ENCODE data around the gene ARHGEF7.

DNA sequence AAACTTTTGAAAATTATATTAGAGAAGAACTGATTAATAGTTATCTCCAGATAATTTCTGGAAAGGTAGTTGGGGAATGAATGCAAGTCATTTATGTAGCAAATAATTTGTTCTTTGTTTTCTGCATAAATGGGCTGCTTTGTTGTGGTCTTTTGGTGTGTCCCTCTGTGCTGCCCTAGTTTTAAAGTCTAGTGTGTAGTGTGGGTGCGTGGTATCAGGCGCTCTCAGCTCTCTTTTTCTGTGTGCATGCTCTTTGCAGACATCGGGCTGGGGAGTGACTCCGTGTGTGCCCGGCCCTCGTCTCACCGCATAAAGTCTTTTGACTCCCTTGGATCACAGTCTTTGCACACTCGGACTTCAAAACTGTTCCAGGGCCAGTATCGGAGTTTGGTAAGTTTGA is 94.5 kb downstream of the ARHGEF7 start:
- TF ChIP-seq, protein P1, sequence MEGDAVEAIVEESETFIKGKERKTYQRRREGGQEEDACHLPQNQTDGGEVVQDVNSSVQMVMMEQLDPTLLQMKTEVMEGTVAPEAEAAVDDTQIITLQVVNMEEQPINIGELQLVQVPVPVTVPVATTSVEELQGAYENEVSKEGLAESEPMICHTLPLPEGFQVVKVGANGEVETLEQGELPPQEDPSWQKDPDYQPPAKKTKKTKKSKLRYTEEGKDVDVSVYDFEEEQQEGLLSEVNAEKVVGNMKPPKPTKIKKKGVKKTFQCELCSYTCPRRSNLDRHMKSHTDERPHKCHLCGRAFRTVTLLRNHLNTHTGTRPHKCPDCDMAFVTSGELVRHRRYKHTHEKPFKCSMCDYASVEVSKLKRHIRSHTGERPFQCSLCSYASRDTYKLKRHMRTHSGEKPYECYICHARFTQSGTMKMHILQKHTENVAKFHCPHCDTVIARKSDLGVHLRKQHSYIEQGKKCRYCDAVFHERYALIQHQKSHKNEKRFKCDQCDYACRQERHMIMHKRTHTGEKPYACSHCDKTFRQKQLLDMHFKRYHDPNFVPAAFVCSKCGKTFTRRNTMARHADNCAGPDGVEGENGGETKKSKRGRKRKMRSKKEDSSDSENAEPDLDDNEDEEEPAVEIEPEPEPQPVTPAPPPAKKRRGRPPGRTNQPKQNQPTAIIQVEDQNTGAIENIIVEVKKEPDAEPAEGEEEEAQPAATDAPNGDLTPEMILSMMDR (conservative IDR thresholded peaks at IDR 0.05; ENCODE audit: low read length) = no peak
- TF ChIP-seq EZH2phosphoT487 (IDR thresholded peaks at IDR 0.05; ENCODE audit: borderline replicate concordance) = no peak
